ENCODE data around the gene DNASE2.

DNA sequence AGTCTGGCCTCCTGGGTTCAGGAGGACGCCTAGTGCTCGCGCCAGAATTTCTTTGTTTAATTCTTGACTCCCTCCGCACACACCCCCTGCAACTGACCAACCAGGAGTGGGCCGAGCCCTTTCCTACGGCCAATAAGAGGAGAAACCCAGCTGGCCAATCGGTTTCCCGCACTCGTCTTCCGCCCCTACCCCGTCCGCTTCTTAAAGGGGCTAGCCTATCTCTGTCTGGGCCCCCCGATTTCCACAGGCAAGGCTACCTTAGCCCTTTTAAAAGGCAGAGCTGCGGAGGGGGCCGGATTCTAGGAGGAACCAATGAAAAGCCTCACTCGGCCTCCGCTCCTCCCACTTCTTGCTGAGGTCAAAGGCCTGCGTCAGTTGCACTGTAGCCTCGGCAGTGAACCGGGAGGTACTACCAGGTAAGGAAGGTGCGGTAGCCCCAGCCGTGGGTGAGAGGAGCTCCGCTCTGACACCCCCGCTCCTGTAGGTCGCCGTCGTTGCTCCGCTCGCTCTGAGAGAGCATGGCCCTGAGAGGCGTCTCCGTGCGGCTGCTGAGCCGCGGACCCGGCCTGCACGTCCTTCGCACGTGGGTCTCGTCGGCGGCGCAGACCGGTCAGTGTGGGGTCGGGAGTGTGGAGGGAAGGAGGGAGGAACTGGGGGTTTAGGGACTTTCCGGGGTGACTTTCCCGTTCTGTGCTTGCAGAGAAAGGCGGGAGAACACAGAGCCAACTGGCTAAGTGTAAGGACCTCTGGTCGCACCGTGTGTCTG, 9.7 kb upstream of the DNASE2 start, which contains the start of gene GCDH:
- TF ChIP-seq POLR2A (IDR thresholded peaks at IDR 0.05), result peak; percentile 49 to 65
- TF ChIP-seq, protein P1, sequence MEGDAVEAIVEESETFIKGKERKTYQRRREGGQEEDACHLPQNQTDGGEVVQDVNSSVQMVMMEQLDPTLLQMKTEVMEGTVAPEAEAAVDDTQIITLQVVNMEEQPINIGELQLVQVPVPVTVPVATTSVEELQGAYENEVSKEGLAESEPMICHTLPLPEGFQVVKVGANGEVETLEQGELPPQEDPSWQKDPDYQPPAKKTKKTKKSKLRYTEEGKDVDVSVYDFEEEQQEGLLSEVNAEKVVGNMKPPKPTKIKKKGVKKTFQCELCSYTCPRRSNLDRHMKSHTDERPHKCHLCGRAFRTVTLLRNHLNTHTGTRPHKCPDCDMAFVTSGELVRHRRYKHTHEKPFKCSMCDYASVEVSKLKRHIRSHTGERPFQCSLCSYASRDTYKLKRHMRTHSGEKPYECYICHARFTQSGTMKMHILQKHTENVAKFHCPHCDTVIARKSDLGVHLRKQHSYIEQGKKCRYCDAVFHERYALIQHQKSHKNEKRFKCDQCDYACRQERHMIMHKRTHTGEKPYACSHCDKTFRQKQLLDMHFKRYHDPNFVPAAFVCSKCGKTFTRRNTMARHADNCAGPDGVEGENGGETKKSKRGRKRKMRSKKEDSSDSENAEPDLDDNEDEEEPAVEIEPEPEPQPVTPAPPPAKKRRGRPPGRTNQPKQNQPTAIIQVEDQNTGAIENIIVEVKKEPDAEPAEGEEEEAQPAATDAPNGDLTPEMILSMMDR (IDR thresholded peaks at IDR 0.05), result peak in 1 of 12 donors; percentile 19

All from heart left ventricle (tissue), 13 donors.